Testis (tissue), 2 donors: ENCODE measurements around the gene ATP6V1G3.

Source experiments
- CTCF ChIP-seq, 3 experiments: fragments of 450-650 bp in 2 of 3; fragments of 200-600 bp in 1 of 3; sonication (generic) in 1 of 3; IDR thresholded peaks; one replicate each; pipeline ENCODE4 v1.5.1; 2016 to 2019; ENCODE audit warnings: antibody characterized with exemption in 3 of 3, mild to moderate bottlenecking in 2 of 3, moderate library complexity in 1 of 3
- POLR2A ChIP-seq: fragments of 450-650 bp; IDR thresholded peaks from one replicate; pipeline ENCODE4 v1.6.1; 2017; ENCODE audit warnings: antibody characterized with exemption, mild to moderate bottlenecking, moderate library complexity

GRCh38 chr1:198499588-198499987 lies 40.9 kb downstream of the ATP6V1G3 start:
- no peak for TF ChIP-seq CTCF (IDR thresholded peaks at IDR 0.05)
- TF ChIP-seq POLR2A: no peak
